GM21367 (cell line): ENCODE results near the gene IGLL5.

Experiments
- ATAC-seq: cut with Tn5 transposase; IDR thresholded peaks from one replicate; pipeline ENCODE4 v1.9.1; 2021; ENCODE audit not compliant: unreplicated experiment

The IGLL5 gene

DNA sequence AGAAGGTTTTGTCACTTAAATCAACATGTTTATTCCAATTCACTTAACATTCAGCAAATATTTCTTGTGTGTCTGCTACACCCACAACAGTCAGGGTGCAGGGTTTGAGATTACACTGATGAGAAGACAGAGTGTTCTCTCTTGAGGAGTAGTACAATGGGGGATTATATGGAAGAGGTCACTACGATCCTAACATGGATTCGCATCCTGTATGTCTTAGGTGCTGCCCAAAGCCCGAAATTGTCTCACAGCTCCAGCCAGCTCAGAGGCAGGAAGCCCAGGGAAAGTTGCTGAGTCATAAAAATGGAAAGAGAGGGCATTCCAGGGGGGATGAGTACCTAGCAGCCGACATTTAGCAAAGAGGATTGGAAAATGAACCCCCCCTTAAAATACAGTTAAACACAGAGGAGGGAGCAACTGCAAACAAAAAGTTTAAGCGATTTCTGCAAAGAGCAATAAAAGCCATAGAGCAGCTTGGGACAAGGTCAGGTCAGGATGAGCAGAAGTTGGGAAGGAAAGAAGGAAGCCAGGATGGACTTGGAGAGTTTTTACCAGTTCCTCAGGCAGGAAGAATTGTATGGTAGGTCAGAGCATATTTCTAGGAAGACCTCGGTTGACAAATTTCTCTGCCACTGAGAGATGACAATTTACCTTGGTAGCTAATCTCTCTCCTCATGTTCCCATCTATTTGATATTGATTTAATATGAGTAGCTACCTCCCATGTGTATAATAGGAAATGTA is 49.5 kb downstream of the IGLL5 start:
- ATAC-seq: no peak

DNA sequence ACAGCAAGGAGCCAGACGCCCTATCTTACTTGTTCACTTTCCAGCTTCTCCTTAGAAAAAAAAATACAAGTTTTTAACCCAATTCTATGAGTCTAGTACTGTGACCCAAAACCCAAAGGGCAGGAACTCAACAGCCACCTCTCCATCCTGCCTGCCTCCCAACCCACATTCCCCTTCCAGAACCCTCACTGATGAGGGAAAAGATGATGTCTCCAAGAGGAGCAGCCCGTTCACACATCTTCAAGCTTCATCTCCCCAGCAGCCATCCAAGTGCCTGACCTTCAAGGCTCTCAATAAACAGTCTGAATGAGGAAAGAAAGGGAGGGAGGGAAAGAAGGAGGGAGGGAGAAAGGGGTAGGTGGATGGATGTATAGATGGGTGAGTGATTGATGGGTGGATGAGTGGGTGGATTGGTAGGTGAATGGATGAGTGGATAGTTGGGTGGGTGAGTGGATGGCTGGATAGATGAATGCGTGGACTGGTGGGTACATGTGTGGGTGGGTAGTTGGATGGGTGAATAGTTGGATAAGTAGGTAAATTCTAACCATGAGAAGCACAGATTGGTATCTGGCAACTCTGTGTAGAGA is 50.4 kb downstream of the IGLL5 start:
- ATAC-seq: no peak

DNA sequence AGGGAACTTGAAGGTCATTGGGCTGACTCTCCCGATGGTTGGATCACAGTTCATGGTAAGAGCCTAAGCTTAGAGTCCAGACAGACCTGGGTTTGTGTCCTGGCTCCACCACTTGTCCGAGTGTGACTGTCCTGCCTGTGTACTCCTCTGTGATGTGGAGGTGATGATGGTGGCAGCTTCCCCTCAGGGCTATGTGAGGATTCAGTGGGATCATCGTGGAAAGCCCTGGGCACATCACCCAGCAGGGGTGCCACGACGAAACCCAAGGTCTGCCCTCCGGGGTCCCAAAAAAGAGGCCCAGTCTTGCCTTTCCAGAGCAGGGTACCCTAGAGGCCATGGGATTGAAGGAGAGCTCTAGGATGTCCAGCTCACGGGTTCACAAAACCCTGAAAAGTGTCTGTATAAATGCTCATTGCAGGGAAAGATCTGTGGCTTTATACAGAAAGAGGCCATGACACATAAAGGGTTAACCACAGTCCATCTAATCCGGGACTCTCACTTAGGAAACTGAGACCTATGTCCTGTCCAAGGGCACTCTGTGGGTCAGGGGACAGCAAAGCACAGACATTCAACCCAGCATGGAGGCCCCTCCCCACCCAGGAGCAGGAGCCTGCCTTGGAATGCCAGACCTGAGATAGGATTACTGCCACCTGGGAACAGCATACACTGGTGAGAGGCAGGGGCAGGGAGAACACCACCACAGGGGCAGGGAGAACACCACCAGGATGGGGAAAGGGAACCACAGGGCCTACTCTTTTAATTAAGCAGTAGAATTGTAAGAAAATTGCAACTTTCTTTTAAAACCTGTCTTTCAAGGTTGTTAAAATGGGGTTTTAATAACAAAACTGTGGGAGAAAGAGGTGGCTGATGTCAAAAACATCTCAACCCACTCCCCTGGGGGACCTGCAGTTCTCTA is 51.3 kb downstream of the IGLL5 start:
- no peak for ATAC-seq

DNA sequence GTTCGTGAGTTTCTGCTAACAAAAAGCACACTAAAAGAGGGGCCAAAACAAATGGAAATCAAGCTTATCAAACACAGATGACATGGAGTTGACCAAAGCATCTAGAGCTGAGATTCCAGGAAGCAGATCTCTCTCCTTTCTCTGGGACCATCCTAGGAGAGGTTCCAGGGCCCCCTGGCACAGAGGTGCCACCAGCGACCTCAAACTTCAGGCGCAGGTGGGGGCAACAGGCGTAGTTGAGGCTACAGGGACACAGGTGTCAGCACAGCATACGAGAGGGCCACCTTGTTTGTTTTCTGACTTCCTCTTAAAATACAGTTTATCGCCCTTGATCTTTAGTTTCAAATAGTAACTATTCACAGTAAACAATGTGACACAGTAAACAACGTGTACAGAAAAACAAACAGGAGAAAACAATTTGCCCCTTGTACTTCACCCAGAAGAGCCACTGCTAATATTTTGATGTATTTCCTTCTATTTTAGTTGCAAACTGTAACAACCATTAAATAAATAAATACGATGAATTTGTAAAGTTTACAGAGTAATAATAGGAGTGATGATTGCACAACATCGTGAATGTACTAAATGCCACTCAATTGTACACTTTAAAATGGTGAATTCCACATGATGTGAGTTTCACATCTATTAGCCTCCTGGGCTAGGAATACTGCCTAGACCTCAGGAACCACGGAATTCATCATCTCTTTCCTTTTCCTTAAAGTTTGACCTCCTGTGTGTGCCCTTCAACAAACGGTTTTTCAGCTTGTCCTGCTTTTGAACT is 52.2 kb downstream of the IGLL5 start:
- no peak for ATAC-seq

DNA sequence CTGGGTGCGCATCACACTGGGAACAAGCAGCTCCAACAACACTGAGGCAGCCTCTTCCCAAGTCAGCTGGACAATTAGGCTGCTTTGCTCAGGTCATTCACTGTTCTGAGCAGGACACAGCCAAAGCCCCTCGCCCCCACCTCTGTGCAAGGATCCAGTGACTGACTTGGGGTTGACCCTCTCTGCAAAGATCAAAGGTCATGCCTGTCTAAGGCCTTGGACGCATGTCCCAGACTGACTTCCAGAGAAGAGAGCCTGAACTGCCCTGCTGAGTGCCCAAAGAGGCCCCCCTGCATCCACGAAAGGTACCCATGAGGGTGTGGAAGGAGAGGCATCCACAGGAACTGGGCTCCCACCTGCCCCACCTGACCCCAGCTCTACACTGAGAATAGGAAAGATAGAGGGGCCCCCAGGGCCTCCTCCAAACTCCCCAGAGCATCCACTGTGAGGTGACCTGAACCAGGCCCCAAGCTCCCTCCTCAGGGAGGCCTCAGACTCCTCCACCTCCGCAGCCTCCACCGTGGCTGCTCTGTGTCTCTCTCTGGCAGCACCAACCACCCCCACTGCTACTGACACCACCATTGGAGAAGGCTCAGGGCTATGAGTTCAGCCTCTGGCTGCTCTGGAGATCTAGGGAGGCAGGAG is 53.5 kb downstream of the IGLL5 start:
- ATAC-seq: no peak

DNA sequence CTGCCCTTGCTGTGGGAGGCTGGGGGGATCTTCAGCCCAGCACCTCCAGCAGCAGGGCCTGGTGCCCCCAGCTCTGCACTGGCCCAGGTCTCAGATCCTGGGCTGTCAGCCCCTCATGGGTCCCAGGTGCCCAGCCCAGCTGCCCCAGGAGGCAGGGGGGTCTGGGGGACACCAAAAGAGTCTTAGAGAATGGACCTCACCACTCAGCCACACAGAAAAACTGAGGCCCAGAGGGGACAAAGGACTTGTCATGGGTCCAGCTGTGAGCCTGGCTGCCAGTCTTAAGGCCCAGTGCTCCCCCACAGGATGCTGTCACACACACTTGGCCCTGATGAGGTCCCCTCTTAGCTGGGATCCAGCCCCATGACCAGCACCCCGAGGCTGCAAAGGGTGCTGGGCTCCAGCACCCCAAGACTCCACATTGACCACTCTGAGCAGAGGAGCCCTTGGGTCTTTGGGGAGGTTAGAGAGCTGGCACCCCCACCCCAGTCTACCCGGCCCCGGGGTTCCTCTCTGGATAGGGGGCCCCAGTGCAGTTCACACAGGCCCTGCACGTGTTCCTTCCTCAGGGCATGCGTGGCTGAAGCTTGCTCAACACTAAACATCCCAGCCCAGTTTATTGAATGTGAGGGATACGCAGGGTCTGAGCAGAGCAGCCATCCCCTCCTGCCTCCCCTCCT is 54.4 kb downstream of the IGLL5 start:
- no peak for ATAC-seq

DNA sequence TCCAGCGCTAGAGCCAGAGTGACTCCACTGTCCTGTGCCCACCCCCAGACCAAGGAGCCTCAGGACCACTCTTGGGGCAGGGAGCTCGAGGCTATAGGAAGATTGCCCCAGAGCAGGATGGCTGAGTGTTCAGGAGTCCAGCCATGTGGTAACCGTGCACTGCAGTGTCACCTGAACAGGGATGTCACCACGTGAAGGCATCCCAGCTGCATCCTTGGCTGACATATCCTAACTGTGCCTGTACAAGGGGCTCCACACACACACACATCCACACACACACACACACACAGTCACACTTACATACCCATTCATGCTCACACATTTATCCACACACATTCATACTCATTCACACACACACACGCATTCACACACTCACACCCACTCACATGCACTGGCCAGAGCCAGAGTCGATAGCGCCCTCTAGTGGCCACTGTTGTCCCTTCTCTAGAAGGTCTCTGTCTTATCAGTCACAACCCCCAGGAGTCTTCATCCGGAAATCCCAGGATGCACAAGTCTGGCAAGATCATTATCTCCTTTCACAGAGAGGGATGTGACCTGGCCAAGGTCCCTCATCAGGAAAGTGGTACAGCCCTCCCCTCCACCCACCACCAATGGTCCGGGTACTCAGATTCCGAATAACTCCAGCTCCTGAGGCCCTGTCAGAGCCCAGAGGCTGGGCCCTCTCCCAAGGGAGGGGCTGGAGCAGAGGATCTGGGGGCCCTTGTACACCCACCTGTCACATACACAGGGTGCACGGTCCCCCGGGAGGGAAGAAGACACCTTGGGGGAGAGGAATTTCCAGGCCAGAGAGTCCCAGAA is 55.1 kb downstream of the IGLL5 start:
- ATAC-seq: no peak

DNA sequence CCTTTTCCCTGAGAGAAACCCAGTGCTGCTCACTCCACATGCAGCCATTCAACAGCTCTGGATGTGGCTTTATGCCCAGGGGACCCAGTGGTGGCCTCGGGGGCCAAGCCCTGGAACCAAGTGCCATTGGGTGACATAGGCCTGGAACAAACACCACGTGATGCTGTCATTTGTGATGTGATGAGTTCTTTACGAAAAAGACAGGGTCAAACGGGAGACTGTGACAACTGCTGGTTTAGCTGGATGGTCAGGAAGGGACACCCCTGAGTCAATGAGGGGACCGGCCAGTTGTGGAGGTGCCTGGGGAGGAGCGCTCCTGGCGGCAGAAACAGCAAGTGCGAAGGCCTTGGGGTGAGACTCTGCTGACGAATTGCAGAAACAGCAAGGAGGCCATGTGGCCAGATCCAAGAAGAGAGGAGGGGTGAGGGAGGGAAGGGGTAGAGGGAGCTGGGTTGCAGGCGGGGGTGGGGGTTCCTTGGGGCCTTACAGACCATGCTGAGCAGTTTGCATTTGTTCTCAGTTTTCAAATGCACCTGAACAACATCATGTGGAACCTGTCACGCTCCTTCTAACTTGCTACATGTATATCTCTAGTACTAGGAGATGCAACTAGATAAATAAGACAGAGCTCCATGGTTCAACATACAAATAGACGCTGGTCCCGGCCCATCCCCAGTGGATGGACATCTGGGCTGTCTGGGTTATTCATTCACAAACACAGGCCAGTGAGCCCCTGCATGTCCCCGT is 56.1 kb downstream of the IGLL5 start:
- no peak for ATAC-seq

DNA sequence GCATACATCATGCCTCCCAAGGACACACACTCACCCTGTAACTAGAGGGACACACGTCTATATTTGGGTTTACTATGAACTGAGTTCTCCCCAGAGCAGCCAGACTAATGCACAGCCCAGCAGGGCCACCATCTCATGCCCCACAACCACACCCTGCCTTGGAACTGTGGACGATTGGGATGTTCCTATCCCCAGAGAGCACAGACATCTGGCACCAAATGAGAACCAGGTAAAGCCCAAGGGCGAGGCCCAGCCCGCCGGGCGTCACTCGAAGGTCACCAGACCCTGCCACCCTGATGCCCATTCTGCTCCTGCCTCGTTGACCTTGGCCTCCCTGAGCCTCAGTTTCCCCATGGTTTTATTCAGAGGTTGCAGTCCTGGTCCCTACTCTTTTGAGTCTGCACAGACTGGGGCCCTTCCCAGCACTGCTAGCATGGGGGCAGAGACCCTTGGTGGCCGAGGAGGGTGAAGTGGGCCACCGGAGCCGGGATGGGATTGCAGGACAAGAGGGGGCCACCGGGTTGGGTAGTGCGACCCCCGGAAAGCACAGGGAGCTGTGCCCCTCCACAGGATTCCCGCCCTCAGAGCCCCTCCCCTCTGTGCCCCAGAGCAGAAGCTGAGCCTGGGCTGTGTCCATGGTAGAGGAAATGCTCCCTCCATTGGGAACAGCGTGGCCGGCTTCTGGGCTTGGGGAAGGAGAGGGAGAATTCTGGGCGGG is 56.8 kb downstream of the IGLL5 start:
- ATAC-seq: no peak

DNA sequence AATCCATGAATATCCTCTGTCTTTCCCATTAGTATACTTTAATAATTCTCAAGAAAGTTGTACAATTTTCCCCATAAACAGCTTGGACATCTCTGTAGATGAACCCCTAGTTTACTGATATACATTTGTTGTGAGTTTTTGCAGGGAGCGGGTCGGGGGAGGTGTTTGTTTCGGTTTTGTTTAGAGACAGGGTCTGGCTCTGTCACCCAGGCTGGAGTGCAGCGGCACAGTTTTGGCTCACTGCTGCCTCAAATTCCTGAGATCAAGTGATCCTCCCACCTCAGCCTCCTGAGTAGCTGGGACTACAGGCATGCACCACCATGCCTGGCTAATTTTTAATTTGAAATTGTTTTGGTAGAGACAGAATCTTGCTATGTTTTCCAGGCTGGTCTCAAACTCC is 57.6 kb downstream of the IGLL5 start:
- no peak for ATAC-seq
